Measurements from ENCODE around the gene MSL3.

The MSL3 gene, protein sequence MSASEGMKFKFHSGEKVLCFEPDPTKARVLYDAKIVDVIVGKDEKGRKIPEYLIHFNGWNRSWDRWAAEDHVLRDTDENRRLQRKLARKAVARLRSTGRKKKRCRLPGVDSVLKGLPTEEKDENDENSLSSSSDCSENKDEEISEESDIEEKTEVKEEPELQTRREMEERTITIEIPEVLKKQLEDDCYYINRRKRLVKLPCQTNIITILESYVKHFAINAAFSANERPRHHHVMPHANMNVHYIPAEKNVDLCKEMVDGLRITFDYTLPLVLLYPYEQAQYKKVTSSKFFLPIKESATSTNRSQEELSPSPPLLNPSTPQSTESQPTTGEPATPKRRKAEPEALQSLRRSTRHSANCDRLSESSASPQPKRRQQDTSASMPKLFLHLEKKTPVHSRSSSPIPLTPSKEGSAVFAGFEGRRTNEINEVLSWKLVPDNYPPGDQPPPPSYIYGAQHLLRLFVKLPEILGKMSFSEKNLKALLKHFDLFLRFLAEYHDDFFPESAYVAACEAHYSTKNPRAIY

DNA sequence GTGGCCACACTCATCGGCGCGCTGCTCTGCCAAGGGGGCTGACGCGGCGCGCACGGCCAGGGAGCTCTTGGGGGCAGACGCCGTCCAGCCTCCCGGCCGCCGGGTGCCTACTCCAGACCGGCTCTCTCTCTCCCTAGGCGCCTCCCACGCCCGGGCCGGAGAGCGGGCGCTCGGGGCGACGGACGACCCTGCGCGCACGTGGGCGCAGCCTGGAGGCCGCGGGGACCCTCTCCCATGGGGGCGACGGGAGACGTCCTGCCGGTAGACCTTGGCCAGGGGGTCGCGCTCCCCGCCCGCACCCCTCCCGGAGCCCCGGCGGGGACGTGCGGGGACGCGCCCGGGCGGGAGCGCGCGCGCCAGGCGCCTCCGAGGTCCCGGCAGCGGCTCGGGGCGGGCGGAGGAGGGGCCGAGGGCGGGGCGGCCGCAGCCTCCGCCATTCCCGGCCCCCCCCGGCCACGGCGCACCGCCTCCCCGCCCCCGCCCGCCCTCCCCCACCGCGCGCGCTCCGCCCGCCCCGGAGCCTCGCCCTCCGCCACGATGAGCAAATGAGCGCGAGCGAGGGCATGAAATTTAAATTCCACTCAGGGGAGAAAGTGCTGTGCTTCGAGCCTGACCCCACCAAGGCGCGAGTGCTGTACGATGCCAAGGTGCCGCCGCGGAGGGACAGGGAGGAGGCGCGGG lies at the start of gene MSL3:
TSS of gene MSL3 (plus strand) at position 519 of the 681 bp plus-strand sequence. CDS start at position 546, 27 bp downstream.
- peak; percentile 75 for DNase-seq

DNA sequence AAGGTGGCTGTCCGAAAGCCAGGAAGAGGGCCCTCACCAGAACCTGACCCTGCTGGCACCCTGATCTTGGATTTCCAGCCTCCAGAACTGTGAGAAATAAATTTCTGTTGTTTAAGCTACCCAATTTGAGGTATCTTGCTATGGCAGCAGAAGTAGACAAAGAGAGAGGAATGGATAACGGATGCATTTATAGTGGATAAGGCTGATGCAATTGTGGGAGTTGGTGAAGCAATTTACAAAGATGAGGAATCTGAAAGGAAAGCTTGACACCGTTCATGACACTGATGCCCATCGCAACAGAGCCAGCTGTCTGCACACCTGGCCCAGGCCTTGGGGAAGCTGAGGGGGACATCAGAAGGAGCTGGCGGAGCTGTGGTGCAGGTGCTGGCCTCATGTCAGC lies 35.7 kb upstream of the MSL3 start:
- DNase-seq: no peak

DNA sequence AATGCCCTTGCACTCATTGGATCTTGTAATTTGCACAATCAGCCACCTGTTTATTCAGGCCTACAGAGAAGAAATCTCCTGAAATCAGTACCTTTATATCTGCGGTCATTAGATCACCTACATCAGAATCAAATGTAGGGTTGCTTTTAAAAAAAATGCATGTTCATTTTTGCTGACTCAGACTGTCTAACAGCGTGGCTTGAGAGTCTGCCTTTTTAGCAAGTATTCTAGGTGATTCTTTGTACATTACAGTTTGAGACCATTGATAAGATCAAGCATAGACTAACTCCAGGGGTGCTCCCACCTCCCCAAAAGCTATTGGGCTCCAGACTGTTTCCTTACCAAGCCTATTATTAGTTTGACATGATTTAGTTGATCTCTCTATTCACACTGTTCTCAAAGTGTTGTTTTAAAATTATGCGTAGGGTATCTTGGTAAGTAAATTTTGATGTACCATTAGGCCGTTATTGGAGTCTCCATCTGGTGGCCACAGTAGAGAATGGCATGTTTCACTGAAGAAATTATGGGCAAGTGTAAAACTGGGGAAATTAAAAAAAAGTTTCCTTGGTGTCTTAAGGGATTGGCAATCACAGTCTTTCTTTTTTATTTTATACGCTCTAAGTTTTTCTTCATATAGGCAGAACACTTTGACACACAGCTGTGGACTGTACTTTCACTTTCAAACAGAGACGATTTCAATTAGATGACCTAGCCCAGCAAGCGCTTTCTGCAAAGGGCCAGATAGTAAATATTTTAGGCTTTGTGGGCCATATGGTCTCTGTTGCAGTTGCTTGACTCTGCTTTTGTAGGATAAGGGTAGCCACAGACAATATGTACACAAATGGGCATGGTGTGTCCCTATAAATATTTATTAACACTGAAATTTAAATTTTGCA lies 33.7 kb upstream of the MSL3 start:
- peak; percentile 30 for DNase-seq

DNA sequence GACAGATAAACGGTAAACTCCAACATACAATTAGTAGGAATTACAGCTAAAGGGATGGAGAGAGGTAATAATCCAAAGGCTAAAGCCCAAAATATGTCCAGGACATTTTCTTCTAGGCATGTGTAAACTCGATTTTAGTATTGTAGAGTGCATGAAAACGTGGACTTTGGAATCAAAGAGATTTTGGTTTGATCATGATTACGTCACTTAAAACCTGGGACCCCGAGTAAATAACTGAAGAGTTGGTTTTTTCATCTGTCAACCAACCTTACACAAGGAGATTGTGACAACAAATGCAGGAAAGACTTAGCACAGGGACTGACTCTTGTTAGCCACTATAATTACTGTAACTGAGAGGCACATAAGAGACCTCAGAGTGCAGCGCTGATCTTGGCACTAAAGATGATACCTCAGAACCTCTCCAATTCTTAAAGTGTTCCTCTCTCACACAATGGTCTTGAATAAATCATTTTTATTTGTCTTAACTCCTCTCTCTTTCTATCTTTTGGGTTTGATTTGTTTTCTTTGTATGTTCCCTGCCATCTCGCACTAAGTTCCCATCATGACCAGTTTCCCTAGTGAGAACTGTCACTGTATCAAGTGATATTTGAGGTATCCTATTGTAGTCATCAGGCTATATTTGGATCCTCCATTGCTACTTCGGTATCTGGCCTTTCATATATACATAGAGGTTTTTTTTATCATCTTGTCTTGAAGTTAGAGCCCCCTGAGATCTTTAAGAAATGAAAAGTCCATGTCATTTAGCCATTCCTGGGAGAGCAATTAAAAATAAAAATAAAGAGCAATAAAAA lies 32.2 kb upstream of the MSL3 start:
- no peak for DNase-seq

DNA sequence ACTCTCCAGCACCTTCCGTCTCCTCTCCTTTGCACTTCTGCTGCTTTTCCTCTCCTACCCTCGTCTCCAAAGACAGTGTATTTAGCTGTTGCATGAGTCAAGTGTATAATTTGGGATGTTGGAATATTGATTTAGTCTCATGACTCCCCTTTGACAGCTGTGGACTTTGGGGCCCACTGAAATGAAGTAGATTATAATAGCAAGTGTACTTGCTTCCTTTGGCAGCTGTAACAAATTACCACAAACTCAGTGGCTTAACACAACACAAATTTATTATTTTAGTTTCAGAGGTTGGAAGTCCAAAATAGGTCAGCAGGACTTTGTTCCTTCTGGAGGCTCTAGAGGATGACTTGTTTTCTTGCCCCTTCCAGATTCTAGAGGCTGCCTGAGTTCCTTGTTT lies 29.5 kb upstream of the MSL3 start:
- DNase-seq: no peak

DNA sequence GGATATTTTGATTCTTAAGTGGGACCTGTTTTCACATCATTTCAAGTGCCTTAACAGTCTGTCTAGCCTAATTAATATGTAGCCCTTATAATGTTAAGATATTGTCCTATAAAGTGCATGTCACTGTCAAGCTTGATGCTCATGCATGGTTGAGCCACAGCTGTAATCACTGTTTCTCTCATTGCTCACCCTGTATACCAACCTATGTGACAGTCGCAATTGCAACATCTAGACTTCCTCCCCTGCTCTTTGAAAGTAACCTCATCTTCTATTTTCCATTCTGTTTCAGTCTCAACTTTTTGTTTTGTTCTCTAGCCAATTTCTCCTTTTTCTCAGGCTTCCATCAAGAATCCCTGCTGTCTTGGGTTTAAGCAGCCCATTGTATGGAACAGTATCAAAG lies 24.4 kb upstream of the MSL3 start:
- DNase-seq: no peak

DNA sequence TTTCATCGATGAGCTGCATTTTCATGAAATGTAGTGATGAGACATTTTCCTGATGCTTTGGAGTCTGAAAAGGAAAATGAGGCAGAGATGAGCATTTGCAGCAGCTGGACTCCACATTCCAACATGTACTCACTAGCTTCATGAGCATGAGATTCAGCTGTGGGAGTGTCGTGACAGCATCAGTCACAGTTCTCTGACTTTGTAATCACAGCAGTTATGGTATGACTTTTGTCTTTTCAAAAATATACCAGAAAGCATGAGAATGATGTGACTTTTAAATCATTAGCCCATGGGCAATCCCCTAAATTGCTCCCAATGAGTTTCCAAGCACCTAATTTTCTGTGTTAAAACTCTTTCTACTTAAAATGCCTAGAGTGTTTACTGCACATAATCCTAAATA lies 18.3 kb upstream of the MSL3 start:
- DNase-seq: no peak

DNA sequence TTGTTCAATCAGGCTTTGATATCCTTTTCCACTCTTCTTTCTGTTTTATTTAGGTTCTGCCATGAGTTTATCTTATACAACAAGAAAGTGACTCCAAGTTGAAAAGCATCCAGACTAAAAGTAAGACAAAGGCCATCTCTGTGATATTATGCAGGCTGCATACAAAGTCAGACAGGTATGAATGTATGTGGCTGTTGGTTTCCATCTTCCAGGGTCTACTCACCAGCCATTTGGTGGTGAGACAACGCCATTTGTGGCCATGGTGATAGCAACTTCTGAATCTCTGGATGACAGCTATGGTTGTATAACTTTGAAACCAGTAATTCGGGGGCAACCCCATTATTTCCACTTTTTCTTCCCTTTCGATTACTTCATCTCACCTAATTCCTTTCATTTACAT lies 17.2 kb upstream of the MSL3 start:
- no peak for DNase-seq

DNA sequence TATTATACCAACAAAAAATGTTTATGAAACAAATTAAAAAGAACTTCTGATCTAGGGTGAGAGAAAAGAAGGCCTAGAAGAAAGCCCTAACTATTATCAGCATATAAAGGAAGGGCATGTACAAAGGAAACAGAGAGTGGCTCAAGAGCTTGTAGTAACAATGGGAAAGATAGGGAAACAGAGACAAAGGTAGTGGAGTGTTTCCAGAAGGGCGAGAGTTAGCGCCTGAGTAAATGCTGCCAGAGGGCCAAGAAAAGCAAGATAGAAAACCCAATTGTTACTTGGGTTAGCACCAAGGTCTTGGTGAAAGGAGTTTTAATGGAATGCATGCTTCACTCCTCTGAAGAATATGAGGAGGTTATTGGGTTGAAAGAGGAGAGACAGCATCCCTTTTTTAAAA lies 16.5 kb upstream of the MSL3 start:
- DNase-seq: no peak

DNA sequence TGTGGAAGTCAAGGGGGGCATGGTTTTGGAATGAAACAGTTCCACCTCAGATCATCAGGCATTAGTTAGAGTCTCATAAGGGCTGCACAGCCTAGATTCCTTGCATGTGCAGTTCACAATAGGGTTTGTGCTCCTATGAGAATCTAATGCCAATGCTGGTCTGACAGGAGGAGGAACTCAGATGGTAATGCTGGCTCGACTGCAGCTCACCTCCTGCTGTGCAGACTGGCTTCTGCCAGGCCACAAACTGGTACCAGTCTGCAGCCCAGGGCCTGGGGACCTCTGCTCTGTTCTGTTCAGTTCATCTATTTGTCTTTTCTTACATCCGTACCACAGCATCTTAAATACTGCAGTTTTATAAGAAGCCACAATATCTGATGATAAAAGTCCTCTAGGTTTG lies 12.2 kb upstream of the MSL3 start:
- DNase-seq: no peak

DNA sequence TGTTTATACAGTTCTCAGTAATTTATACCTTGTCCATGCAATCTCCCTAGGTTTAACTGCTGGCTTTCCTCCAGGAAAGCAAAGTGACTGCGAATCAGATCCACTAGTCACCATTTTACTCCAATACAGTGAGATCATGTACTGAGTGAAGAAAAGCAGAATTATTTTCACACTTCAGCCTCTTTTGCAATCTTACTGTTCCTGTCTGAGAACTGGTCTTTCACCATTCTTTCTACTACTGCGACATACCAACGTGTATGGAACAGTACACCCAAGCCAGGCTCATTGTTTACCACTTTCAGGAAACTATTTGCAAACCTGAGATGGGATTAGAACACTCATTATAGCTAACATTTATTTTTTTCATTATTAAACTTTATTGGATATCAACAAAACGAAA lies 8.0 kb upstream of the MSL3 start:
- no peak for DNase-seq

DNA sequence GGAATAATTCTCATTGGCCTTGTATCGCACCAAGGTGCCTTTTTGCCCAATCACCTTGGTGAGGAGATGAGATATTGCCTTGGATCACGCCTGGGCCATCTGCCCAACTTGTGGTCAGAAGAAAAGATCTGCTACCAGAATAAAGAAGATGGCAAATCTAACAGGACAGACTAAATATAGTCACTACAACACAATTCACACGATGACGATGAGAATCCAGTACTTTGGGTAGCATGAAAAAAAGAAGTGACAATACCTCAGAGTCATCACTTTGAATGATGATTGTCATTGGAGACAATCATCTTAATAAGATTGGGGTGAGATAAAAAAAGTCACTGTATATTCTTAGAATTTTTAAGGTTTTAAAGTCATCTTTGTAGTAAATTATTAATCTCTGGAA lies 7.3 kb upstream of the MSL3 start:
- DNase-seq: no peak

DNA sequence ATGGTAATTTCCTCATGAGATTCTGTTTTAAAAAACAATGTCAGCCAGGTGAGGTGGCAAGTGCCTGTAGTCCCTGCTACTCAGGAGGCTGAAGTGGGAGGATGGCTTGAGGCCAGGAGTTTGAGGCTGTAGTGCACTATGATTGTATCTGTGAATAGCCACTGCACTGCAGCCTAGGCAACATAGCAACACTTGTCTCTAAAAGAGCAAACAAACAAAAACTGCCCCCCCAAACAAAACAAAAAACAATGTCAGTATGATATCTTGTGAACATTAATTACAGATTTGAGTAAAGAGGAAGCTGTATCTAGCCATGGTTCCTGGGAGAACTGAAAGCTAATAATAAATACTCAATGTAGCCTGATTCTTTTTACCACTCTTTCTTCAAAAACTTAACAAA lies 6.8 kb upstream of the MSL3 start:
- DNase-seq: no peak

DNA sequence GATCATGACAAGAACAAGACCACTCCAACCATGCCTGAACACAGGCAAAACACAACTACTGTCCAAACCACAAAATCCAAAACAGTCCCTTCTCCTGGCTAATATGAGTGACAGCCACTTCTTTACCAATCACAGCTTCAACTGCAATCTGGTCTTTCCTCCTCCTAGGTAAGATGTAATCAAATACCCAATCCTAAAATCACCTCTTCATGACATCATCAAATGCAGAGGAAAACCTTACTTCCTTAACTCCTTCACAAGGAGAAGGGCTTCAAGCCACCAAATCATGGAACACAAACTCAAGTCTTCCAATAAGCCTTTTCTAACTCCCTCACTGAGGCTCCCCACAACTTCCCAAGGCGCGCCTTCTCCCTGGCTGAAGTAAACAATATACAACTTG lies 4.4 kb upstream of the MSL3 start:
- DNase-seq: no peak

DNA sequence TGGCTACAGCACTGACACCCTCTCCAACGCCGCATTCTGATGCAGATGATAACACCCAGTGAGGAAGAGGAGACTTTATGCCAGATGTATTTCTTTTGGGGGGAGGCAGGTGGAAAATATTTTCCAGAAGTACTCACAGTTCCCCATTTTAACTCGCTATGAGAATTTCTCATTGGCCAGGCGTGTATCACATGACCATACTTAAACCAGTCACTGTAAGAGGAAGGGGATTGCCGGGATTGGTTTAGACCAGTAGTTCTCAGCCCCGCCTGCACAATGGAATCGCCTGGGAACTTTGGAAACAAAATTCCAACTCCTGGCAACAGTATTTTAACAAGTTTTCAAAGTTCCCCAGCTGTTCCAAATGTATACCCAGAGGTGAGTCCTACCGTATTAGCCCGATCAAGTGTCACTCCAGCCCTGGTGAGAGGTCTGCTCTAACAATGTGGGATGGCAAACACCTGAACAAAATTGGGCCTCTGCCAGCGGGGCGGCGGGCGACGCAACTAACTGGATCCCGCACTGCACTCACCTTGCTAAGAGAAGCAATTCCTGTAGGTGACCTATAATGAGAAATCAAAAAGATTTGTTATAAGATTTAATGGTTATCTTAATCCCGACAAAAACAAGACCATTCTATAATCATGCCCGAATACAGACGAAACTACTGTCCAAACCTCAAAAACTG lies 2.9 kb upstream of the MSL3 start:
- DNase-seq: no peak

DNA sequence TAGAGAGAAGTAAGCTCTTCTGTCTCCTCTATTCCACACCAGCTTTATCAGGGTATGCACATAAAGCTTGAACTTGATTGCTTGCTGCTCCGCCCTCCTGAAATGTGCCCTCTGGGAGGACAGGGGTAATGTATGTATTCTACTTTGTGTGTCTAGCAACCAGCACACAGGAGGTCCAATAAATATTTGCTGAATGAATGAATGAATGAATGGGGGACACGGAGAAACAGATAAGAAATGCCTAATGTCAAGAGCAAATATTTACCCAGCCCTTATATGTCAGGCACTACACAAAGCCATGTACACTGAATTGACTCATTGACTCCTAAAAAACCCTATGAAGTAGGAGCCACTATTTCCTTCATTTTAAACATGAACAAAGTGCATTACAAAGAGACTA lies 2.3 kb upstream of the MSL3 start:
- no peak for DNase-seq

DNA sequence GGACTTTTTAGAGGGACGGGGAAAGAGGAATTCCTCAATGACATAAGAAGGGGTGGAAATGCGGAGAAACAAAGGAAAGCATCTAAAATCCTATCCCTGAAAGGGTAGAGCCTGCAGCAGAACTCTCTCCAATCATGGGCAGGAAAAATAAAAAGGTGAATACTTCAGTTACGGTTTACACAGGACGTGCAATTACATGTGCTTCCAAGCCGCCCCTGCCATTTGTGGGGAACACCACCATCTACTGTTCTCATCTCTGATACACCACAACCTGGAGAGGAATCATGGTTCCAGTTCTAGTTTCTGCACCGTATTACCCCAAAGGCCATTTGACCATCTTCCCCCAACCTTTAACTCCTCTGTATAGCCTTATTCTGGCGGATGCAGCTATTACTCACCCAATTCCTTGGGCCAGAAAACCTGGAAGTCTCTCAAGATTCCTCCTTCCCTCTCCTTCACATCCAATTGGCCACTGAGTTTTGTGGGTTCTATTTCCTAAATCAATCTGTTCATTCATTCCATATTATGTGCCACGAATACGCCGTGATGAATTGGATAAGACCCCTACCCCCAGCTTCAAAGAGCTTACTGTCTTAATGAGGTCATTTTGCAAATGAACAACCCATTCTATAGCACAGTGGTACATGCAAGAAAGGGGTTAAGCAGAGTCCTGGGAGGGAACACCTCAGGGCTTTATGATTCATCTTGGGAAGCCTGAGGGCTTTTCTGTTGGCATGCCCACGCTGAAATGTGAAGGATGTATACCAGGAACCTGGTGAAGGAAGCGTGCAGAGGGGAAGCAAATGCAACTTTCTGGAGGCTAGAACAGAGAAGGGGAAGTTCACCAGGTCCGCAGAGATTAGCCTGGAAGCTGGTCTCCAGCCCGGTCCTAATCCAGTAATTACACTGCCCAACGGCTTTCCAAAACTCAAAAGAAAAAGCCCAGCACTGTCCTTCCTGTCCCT lies 1.4 kb upstream of the MSL3 start:
- DNase-seq: peak; percentile 47

DNA sequence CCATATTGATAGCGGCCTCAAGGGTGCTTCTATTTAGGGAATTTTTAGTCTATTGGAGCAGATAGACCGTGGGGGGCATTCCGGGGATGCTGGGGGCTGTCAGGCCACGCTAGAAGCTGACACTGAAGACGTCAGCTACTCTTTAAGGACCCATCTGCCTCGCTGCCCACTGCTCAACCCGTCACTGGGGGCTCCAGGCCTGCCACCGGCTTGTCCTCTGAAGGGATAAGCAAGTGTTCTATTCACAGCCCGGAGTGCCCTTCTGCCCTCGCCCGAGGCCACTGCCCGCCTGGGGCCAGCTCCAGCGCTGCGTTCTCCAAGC lies 679 bp upstream of the MSL3 start:
- no peak for DNase-seq

DNA sequence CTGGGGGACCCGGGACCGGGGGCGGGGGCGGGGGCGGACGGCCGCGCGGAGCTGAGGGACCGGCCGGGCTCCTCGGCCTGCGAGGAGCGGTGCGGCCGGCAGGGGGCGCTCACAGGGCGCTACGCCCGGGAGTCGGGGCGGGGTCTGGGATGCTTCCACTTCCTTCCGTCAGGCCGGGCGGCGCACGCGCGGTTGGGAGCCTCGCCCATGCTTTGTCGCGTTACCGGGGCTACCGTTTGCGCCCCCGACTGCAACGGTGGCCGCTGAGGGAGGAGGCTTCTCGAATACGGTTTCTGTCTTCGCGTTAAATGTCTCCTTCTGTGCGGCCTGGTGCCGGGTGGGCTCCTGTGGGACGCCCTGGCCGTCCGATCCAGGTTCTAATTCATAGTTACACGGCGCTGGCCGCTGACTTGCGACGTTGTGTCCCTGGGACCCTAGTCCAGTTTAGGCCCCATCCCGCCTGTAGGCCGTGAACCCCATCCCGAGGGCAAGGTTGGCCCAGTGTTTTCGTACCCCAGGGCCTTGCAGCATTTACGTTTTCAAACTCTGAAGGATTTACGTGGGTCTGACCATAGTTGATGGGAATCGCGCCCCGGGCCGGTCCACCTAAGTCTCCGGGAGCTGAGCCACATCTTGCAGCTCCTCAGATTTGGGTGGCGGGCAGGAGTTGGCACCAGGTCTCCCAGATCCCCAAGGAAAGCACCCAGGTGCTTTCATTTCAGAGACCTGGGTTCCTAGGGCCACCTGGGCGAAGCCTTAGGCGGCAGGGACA lies 549 bp downstream of the MSL3 start:
- DNase-seq: peak; percentile 90

DNA sequence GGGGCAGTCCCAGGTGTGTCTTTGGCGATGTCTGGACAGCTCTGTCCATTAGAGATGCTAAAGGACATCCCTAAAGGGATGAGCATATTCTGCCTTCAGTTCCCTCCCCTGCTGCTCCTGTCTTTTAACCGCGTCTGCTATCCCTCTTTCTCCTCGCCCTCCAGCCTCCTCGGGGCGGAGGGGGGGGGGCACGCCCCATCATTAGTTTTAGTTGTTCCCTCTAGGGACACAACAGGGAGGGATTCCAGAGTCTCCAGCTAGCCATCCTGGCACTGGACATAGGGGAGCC lies 1.1 kb downstream of the MSL3 start:
- DNase-seq: no peak

Data from NCI-H82 (cell line).